Measurements from ENCODE around the gene KIF24. TPM values are rescaled to one million over a fixed set of nuclear protein-coding genes. Genes with fewer than 3 reads are reported as not detected.

Gene KIF24
- total and polyA plus RNA-seq, 2 of the 8 experiments (the other 6 are each of a cell fraction or from before 2014, with no cell fraction given), result 2.7 to 3.9 TPM

GRCh38 chr9:34347800-34348158 lies 18.7 kb upstream of the KIF24 start (continued):
- TF ChIP-seq CTCF (IDR thresholded peaks at IDR 0.05; ENCODE audit: control extremely low read depth in 1 of 3, insufficient read depth in 1 of 3, low read depth in 1 of 3, low read length in 3 of 3) (no peak), SIRT6 (IDR thresholded peaks at IDR 0.05; ENCODE audit: low read length) (no peak)

Data from H1 (cell line).